GM10266 (cell line): ENCODE data around the gene PLEKHO1.
A peak's percentile ranks its signal among the peaks of the same experiment; 100 is the strongest.

ENCODE experiments used
- DNase-seq: peaks from one replicate; pipeline ENCODE4 v3.0.0; 2012; ENCODE audit errors: extremely low spot score
- CTCF ChIP-seq: IDR thresholded peaks from 2 replicates; pipeline ENCODE4 v1.5.1; 2012; ENCODE audit warnings: mild to moderate bottlenecking, low read depth; ENCODE audit not compliant: control insufficient read depth, insufficient read depth; ENCODE audit errors: missing control alignments

The PLEKHO1 gene

GRCh38 chr1:150164224-150164623 is 14.5 kb downstream of the PLEKHO1 start:
- DNase-seq: no peak
- no peak for TF ChIP-seq CTCF

- DNase-seq: no peak
- no peak for TF ChIP-seq CTCF
These were observed 15.1 kb downstream of the PLEKHO1 start for GRCh38 chr1:150164779-150165178.

- TF ChIP-seq CTCF: peak; percentile 88
- peak; percentile 59 for DNase-seq
These were observed 16.2 kb downstream of the PLEKHO1 start for GRCh38 chr1:150165622-150166612.

GRCh38 chr1:150168960-150169601 is 19.4 kb downstream of the PLEKHO1 start:
- peak; percentile 76 for TF ChIP-seq CTCF
- peak; percentile 69 for DNase-seq

GRCh38 chr1:150171801-150172200 is 22.1 kb downstream of the PLEKHO1 start:
- TF ChIP-seq CTCF: no peak
- no peak for DNase-seq

GRCh38 chr1:150173141-150173585 is 23.4 kb downstream of the PLEKHO1 start:
- DNase-seq: no peak
- no peak for TF ChIP-seq CTCF
